ENCODE data around the gene EDAR. TPM values are rescaled to one million over a fixed set of nuclear protein-coding genes. Genes with fewer than 3 reads are reported as not detected.

The EDAR gene
- total RNA-seq, 1 donor from 2014 or later, result 2.5 TPM

DNA sequence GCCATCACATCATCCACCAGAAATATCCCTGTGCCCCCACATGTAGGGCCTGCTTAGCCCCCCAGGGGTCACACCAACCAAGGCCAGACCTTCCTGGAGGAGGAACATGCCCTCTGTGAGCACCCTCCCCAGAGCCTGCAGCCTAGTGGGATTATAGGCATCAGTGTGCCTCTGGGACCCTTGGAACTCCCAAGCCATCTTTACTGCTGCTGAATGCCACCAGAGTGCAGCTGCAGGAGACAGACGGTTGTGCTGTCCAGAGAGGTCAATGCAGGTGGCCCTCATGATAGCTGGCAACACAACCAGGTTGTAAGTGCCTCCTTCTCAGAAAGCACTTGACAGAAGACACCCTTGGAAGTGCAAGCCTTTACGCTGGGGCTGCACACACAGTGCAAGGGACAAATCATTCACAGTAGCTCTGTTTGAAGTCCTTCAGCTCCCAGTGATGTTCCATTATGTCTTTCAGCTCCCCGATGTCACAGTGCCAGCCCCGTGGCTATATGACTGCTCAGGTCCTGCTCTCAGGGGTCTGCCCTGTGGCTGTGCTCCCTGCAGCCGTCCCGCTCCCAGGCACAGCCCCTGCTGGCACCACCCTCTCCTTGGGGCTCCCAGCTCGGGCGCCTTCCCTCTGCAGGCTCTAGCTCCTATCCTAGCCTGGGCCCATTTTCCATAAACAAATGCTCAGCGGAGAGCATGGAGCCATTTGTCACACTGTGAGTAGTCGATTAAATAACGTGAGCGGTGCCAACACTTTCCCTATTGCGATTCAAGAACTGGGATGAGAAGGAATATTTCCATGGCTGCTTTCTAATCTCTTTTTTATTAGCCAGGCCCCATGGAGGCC, 65.1 kb downstream of the EDAR start:
- no peak for DNase-seq

DNA sequence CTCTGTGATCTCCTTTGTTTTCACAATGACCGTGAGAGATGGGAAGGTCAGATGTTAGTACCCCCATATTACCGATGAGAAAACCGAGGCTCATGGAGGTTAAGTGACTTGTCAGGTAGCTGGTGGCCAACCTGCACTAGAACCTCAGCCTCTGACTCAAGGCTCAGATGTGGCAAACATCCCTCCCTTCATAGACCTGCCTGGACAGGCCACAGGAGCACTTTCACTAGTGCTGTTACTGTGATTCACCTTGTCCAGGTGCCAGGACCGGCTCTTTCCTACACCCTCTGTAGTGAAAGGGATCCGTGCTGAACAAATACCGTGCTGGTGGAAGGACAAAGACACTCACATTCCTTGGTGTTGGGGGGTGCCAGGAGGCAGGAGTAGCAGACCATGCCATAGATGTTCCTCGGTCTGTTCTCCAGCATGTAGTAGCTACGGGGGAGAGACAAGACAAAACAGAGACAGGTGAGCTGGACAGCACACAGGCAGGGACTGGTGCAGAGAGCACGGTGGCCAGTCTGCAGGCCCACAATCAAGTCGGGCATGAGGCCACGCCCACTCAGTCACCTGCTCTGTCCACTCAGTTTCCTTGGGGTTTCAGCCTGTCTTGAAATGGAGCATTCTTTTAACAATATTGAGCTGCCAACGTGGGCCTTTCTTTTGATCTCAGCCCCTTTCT, 65.9 kb downstream of the EDAR start:
- no peak for DNase-seq

DNA sequence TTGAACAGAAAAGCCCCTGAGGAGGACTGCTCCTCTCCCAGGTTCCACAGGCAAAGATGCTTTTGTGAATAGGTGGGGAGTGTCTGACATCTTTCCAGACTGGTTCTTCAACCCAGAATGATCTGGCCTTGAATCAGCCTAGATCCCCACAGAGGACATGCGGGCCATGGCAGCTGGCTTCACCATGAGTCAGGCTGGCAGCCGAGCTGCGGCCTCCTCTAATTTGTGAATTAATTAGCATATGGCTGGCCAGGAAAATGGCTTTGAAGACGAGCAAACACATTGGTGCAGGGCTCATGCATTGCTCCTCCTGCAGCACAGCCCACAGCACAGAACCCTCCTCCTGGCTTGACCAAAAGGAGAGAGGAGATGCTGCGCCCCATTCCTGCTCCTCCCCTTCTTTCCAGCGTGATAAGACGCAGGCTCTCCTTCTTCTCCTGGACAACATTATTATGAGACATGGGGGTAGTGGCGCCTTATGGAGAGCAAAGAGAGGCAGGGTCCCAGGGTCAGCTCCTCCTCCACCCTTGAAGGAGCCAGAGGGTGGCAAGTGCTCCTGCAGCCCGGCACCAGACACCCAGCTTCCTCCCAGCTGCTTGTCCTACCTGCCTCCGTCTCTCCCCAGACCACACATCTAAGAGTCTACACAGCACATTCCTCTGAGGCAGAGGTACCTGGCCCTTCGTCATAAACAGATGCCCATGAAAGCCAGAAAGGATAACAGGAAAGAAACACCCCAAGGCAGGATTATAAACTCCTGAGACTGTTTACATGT, 66.7 kb downstream of the EDAR start:
- DNase-seq, result no peak

DNA sequence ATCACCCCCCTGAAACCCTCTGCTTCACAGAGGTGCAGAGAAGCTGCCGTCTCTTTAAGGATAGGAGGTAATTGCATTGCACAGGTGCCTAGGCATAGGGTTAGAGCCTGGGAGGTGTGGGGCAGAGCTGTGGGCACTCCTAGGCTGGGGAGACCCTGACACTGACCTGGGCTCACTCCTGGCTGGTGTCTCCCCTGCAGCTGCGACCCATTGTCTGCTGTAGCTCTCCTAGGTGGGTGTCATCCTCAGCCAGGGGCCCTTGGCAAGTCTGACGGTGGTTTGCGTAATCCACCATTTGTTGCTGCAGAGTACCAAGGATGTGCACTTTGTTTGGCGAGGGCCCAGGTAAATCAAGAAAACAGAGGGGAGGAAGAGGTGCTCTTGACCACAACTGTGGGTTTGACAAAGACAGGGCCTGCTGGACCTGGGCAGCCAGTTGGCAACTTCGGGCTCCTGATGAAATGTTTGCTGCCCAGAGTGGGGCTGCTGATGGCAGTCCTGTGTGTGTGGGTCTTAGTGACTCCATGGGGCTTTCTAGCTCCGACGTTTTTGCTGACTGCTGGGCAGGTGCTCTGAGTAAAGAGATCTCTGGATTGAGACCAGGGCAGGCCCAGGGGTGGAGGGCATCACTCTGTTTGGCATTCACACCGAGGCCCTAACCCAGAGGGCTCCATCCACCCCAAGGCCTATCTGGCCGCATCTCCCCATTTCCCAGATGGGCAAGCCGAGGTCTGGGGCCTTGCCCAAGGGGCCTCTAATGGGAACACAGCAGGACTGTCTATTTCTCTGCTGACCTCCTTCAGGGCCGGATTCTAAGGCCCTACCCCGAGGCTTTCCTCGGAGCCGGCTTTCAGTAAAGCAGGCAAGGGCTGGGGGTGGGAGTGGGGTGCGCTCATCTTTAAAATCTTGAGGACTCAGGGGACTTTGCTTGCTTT, 67.7 kb downstream of the EDAR start:
- DNase-seq, result no peak

DNA sequence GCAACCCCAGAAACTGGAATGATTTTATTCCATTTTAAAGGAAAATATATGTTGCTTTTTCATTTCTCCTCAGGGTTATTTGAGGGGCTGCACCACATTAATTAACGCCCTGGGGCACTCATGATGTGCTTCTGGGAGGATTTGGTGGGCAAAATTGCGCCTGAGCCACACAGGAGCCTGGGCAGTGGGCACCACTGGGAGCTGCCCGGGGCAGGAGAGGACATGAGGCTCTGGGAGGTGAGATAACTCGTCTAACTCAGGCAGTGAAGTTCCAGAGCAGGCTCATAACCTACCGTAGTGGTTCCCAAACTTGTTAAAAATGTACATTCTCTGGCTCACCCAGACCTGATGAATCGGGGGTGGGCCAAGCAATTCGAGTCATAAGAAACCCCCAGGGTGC, 68.3 kb downstream of the EDAR start:
- DNase-seq, result no peak

DNA sequence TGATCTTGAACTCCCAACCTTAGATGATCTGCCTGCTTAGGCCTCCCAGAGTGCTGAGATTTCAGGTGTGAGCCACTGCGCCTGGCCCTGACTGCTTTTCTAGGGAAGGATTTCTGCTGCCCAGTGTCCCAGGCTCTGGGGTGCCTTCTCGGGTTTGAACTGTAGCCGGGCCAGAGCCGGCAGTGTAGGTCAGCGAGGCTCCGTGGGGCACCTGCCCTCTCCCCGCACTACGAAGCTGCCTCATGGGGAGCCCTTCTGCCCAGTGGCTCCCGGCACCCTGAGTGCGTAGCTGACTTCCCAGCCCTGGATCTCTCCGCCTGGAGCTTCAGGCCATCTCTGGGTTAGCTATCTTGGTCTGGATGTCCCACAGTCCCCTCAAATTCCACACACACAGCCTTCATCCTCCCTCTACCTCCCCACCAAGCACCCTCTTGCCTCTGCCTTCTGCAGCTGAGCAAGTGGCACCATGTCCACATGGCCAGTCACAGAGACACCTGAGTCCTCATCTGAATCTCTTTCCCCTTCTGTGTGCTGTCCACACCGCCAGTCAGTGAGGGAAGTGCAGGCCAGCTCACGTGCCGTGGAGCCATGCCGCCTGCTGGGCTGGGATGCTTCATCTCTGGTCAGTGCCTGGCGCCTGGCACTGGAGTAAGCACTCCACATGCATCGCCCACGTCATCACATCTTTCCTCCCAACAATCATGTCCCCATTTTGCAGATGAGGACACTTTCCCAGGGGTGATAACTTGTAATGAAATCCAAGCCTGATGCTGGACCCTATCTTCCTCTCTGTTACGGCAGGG, 69.2 kb downstream of the EDAR start:
- DNase-seq, result no peak

DNA sequence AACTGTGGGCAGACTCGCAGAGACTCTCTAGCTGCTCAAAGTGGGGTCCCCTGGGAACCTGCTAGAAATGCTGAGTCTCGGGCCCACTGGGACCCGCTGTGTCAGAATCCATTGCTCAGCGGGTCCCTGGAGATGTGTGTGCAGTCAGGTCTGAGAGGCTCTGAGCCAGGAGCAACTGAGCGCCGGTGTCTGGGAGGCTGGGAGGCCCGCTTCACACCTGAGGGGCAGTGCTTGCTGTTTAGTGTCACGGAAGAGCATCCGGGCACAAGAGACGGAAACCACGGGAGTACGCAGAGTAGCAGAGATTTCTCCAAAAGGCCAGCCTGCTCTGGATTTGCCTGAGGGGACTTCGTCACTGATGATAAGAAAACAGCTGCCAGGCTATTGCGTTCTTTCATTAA, 70.1 kb downstream of the EDAR start:
- DNase-seq, result no peak

DNA sequence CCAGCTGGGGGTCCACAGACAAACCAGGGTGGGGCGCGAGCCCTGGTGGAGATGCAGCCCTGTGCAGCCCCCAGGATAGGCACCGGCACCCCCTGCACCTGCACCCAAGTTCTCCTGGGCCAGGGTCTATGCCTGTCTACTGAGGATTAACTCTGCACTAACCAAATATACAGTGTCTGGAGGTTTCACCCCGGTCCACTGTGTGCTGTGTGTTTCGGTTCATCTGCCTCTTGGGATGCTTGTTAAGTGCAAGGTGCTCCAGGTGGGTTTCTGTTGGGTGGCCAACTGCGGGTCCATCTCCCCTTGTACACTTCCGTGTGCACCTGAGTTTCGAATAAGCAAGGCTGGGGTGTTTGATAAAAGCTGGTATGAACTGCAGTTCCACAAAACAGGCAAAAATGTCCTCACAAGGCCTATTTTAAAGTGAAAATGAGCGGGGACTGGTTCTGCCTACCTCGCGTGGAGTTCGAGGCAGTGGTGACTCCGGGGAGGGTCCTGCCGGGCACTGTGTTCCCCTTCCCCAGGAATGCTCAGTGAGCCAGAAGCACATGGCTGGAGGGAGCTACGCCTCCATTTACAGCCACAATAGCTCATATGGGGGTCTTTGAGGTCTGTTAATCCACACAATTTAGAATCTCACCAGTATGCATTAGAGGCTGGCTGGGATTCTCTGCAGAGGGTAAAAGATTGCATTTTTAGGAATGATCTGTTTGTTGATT, 70.7 kb downstream of the EDAR start:
- DNase-seq, result no peak

DNA sequence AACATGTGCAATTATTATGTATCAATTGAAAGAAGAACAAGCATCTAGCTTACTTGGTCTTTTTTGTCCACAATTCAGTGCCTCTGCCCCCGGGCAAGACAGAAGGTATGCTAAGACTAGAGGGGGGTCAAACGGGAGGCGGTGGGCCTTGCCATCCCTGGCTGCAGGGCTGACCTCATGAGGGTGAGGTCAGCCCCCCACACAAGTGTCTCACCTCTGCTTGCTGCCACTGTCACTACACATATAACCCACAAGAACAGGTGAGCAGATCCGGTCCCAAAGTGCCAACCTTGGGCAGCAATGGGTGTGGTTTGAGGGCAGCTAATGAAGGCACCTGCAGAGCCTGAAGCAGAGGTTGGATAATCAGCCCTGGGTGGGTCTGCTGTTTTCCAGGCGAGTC, 71.5 kb downstream of the EDAR start:
- no peak for DNase-seq

DNA sequence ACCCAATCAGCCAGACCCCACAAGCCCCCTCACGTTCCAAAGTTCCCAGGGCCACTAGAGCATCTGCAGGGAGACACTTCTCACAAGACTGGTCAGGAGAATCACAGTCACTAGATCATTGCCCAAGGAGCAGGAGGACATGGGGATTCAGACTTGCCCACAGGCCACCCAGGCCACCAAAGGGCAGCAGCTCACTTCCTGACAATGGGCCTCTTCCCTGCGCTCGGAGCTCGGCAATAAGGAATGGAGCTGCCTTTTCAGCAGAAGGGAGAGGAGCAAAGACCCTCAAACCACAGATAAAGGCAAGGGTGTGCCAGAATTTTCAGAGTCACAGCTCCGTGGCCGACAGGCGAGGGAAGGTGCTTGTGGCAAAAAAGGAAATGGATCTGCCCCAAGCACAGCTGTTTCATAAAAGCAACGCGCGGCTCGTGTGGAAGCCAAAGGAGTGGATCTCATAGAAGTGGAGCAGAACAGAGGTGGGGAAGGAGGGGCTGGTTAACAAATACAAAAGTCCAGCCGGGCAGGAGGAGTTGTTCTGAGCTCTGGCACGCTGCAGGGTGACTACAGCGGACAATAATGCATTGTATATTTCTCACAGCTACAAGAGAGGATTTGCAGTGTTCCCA, 72.1 kb downstream of the EDAR start:
- DNase-seq, result no peak

DNA sequence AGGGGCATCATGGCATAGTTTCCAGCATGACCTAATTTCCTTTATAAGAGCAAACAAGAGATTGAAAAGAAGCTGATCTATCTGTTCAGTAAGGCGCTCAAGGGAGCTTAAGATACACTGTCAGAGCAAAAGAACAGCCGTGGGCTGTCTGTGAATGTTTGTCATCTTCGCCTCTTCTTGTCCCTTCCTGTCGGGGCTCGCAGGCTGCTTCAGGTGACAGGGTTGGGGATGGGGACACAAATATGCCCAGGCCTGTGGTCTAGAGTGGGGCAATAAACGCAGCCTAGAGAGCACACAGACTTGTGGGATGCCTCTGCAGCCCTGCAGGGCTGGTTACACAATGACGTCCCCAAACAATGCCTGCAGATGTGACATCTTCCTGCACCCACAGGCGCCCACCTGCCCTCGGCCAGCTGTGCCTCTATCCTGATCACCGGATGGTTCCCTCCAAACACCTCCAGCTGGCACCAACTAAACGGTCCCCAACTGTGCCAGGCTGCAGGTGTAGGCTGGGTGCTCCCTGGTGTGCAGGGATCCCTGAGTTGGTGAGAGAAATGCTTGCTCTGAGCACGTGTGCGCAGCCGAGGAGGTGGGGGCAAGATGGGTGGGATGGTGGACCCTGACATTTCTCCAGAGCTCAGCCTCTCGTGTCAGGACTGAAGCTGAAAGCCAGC, 72.8 kb downstream of the EDAR start:
- no peak for DNase-seq

DNA sequence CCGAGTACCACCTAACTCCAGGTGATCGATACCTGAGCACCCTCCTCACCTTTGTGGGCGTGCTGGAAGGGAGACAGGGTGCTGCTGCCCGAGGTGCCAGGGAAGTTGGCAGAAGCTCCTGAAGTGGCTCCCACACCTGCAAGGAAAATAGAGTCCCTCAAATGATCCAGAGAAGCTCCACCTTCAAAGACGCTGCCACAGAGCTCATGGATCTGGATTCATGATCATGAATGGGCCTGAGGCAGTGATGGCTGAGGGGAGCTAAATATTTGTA, 76.5 kb downstream of the EDAR start:
- no peak for DNase-seq

DNA sequence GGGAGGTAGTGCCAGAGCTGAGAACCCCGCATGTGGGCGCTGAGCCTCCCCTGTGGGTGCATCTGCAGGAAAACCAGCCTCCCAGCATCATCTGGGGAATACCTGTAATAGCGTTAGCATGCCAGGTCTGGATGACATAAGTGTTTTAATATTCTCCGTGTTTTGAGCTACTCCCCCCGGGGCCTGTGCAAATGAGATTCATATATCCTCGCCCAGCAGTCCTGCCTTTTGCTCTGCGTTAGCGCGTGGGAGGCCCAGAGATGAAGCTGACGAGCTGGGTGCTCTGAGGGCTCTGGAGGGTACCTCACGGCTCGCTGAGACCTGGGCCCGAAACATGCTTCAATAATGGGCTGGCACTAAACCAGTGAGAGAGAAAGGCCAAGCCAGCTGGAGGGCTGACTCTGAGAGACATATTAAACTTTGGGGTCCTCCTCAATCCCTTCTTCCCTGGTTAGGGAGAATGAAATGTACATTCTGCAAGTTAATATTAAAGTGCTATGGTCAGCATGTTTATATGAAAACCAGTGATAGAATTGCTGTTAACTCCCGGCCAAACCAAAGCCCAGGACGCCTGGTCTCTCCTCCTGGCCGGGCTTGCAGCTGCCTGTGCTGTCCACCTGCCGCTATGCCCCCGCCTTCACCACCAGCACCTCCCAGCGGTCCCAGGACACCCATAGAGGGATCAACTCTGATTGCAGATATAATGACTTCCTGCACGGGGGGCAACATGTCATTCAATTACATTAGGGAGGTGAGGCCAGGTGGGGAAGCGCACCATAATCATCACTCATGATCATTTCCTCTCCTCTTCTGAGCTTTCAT, 77.0 kb downstream of the EDAR start:
- no peak for DNase-seq

DNA sequence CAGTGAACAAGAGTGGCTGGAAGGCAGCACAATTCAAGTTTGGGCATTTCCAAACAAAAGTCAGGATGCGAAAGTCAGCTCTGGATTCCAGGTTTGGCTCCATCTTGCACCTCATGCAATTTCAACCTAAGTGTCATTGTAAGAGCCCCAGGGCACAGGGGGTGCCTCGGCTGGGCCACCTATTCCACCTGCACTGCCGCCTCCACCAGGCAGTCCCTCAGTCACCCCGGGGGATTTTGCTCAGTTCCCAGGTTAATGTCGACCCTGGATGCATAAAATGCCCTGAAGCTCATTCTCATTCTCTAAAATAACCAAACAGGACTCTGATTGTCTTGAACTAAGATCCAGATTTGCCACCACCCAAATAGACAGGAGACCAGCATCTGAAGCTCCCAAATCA, 77.6 kb downstream of the EDAR start:
- no peak for DNase-seq

DNA sequence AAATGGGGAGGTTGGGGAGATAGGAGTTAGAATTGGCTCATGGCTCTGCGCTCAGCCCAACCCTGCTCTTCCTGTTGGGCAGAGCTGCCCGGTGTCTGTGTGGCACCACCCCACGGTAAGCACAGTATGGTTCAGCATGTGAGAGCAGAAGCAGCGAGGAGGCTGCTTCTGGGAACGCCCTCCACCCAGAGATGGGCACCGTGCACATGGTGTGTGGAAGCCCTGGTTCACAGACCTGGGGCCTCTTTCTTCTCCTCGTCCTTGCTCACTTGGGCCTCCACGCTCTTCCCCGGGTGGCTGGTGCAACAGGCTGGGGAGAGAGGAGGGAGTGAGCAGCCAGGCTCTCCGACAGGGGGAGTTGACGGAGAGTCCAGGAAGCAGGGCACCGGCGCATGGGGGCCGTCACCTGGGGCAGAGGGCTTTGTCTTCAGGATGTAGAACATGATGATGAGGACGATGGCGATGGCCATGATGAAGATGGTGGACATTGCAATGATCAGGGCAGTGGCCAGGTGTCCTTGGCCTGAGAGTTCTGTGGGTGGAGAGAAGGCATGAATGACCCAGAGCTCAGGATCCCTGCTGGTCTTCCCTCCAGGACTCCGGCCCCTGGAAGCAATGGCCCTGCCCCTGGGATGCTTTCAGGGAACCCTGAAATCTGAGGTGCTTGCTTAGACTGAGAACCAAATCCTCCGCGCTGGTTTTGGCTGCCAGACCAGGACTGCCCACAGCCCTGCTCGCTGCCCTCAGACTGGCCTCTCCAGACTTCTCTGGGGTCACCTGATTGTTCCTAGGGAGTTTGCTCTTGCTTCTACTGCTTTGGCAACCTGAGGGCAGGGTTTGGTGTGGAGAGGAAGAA, 78.3 kb downstream of the EDAR start:
- no peak for DNase-seq

DNA sequence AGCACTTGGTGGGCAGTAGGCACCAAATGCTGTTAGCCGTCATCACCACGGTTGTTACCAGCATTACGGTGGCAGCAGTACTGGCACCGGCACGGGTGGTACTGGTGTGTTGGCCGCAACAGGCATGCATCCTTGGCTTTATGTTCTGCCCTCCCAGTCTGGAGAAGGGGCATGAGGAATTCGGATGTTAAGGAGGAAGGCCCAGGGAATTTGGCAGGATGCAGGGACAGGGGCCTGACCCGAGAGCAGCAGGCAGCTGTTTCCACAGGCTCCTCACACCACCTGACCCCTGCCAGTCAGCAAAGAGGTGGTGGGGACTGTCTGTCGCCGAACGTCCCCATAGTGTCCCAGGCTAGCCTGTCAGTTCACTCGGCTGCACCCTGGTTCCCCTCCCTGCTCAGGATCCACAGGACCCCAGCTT, 79.0 kb downstream of the EDAR start:
- DNase-seq, result no peak

DNA sequence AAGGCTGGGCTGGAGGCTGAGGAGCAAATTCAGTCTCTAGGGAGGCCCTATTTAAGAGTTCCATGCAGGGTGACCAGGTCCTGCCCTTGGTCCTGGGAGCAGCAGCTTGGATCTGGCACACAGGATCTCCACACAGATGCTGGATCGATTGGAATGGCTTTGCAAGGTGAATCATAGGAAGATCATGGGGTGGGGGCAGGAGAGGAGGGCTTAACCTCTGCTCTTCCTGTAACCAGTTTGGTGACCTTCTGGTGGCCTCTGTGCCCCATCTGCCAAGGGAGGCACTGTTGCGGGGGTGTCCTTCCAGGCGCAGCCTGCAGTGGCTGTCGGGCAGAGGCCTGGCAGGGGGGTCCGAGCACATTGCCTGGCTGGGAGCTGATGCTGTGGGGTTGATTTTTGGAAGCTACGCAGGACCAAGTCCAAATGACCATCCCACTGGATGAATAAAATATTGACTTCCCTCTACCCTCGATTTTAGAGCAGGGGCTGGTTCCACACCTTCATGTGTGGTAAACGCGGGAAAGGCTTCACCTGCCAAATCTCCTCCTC, 79.7 kb downstream of the EDAR start:
- no peak for DNase-seq

DNA sequence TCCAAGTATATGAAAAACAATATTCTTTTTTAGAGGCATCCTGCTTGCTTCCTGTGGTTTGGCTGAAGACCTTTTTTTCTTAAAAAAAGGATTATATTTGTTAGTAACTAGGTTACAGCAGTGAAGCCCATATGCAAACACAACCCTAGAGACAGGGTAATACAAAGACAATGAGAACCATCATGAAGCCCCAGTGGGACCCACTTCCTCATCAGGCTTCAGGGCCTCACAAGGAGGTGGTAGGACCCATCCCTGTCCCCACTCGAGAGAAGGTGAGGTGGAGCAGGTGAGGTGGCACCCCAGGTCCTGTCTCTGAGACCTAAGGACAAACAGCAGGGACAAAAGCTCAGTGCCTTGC, 80.3 kb downstream of the EDAR start:
- no peak for DNase-seq
